ENCODE data around the gene DCAF7.

Gene DCAF7

DNA sequence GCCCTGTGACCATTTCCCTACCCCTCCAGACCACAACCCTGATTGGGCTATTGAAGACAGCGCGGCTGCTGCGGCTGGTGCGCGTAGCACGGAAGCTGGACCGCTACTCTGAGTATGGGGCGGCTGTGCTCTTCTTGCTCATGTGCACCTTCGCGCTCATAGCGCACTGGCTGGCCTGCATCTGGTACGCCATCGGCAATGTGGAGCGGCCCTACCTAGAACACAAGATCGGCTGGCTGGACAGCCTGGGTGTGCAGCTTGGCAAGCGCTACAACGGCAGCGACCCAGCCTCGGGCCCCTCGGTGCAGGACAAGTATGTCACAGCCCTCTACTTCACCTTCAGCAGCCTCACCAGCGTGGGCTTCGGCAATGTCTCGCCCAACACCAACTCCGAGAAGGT is 14.6 kb upstream of the DCAF7 start:
- Histone ChIP-seq H3K27me3 (ENCODE audit: insufficient read depth, low read depth) (peaks cover 11% of the 10 kb centered on the region; the same call in 1 of the 2 replicates), H3K4me2 (no peak overlapping the region), H3K4me1 (ENCODE audit: low read depth, poor library complexity, severe bottlenecking) (no peaks in the 10 kb centered on the region), H3K36me3 (ENCODE audit: insufficient read depth) (no peaks in the 10 kb centered on the region), H3K4me3 (IDR thresholded peaks at IDR 0.05; ENCODE audit: insufficient read depth, low read depth, low read length) (no peak overlapping the region), H3K27ac (no peak overlapping the region), H4K20me1 (ENCODE audit: insufficient read depth) (no peaks in the 10 kb centered on the region), H3K9ac (no peak overlapping the region), H2AFZ (ENCODE audit: low read depth) (no peak overlapping the region), H3K79me2 (ENCODE audit: insufficient read depth, low read depth) (no peaks in the 10 kb centered on the region)
- TF ChIP-seq, protein P1, sequence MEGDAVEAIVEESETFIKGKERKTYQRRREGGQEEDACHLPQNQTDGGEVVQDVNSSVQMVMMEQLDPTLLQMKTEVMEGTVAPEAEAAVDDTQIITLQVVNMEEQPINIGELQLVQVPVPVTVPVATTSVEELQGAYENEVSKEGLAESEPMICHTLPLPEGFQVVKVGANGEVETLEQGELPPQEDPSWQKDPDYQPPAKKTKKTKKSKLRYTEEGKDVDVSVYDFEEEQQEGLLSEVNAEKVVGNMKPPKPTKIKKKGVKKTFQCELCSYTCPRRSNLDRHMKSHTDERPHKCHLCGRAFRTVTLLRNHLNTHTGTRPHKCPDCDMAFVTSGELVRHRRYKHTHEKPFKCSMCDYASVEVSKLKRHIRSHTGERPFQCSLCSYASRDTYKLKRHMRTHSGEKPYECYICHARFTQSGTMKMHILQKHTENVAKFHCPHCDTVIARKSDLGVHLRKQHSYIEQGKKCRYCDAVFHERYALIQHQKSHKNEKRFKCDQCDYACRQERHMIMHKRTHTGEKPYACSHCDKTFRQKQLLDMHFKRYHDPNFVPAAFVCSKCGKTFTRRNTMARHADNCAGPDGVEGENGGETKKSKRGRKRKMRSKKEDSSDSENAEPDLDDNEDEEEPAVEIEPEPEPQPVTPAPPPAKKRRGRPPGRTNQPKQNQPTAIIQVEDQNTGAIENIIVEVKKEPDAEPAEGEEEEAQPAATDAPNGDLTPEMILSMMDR (conservative IDR thresholded peaks at IDR 0.05; ENCODE audit: low read depth, low read length) = no peak

DNA sequence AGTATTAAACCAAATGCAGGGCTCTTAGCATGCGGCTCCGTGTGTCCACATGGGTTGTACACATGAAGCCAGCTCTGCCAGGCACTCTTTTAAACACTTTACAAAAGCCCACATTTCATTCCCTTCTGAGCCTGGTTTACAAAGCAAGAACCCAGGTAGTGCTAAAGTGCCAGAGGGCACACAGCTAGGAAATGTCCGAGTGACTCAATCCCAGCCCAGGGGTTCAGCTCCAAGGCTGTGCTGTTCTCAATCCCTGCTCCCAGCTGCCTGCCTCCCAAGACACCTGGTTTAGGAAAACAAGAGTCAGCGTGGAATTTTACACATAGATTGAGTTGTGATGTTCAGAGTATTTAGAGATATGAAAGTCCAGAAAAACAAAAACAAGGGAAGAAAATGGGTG is 13.3 kb upstream of the DCAF7 start:
- H3K27ac ChIP-seq = no peak overlapping the region
- TF ChIP-seq, protein P1 (conservative IDR thresholded peaks at IDR 0.05; ENCODE audit: low read depth, low read length) = no peak
- no peak overlapping the region for H2AFZ ChIP-seq (ENCODE audit: low read depth)
- H4K20me1 ChIP-seq (ENCODE audit: insufficient read depth) = no peaks in the 10 kb centered on the region
- H3K4me3 ChIP-seq (IDR thresholded peaks at IDR 0.05; ENCODE audit: insufficient read depth, low read depth, low read length) = no peak overlapping the region
- H3K4me1 ChIP-seq (ENCODE audit: low read depth, poor library complexity, severe bottlenecking) = no peaks in the 10 kb centered on the region
- no peak overlapping the region for H3K9ac ChIP-seq
- peaks cover 11% of the 10 kb centered on the region; the same call in 1 of the 2 replicates for H3K27me3 ChIP-seq (ENCODE audit: insufficient read depth, low read depth)
- no peaks in the 10 kb centered on the region for H3K79me2 ChIP-seq (ENCODE audit: insufficient read depth, low read depth)
- no peak overlapping the region for H3K4me2 ChIP-seq
- no peaks in the 10 kb centered on the region for H3K36me3 ChIP-seq (ENCODE audit: insufficient read depth)

DNA sequence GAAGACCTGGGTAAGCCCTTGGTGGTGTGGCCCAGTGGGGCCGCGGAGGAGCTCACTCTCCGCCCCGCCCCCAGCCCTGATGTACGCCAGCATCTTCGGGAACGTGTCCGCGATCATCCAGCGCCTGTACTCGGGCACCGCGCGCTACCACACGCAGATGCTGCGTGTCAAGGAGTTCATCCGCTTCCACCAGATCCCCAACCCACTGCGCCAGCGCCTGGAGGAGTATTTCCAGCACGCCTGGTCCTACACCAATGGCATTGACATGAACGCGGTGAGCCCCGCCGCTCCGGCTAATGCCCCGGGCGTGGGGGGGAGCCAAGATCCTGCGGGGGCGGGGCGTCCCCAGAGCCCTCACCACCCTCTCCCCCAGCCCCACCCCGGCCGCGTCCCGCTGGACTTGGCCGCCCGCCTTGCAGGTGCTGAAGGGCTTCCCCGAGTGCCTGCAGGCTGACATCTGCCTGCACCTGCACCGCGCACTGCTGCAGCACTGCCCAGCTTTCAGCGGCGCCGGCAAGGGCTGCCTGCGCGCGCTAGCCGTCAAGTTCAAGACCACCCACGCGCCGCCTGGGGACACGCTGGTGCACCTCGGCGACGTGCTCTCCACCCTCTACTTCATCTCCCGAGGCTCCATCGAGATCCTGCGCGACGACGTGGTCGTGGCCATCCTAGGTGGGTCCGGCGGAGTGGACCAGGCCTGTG is 12.1 kb upstream of the DCAF7 start:
- Histone ChIP-seq H3K4me3 (IDR thresholded peaks at IDR 0.05; ENCODE audit: insufficient read depth, low read depth, low read length) (no peak overlapping the region), H2AFZ (ENCODE audit: low read depth) (no peak overlapping the region)

DNA sequence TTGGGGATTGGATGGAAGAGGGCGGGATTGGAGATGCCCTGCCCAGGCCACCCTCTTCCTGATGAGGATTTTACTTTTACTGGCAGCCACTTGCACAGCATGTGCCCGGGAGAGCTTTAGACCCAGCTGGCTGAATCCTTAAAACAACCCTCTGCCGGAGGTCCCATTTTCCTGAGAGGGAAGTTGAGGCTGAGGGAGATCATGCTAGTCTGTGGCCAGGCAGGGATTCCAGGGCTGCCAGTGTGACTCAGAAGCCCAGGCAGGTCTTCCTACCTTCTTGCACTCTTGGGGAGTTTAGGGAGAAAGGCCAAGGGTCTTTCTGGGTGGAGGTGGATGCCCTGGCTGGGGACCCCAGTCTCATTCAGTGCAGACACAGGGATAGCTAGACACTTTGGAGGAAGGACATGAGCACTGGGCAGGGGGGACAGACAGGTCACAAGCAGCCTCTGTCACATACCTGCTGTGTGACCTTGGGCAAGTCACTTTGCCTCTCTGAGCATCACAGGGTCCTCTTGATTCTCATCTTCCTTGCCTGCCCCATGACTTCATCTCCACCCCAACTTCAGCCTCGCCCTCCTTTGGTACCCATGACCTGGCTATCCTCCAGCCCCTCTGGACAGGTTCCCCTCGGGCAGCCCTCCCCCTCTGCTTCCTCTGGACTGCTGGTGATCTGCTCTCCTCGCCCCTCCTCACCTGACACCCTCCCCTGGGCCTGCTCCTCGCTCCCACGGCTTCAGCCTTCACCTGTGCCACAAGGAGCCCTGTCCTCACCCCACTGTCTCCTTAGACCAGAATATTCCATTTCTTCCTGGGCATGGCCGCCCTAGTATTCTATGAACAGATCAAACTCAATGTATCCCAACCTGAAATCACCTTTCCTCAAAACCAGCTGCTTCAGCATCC is 11.3 kb upstream of the DCAF7 start:
- H3K27ac ChIP-seq = no peak overlapping the region
- no peaks in the 10 kb centered on the region for H3K4me1 ChIP-seq (ENCODE audit: low read depth, poor library complexity, severe bottlenecking)
- H3K4me3 ChIP-seq (IDR thresholded peaks at IDR 0.05; ENCODE audit: insufficient read depth, low read depth, low read length) = no peak overlapping the region
- peaks cover 6% of the 10 kb centered on the region; the same call in 1 of the 2 replicates for H3K27me3 ChIP-seq (ENCODE audit: insufficient read depth, low read depth)
- H3K79me2 ChIP-seq (ENCODE audit: insufficient read depth, low read depth) = no peaks in the 10 kb centered on the region
- H2AFZ ChIP-seq (ENCODE audit: low read depth) = no peak overlapping the region
- no peaks in the 10 kb centered on the region for H3K36me3 ChIP-seq (ENCODE audit: insufficient read depth)
- TF ChIP-seq, protein P1 (conservative IDR thresholded peaks at IDR 0.05; ENCODE audit: low read depth, low read length) = no peak
- H3K9ac ChIP-seq = no peak overlapping the region
- no peak overlapping the region for H3K4me2 ChIP-seq
- H4K20me1 ChIP-seq (ENCODE audit: insufficient read depth) = no peaks in the 10 kb centered on the region

More for the DNA sequence above, 12.1 kb upstream of the DCAF7 start:
- H4K20me1 ChIP-seq (ENCODE audit: insufficient read depth) = no peaks in the 10 kb centered on the region
- H3K9ac ChIP-seq = no peak overlapping the region
- H3K27me3 ChIP-seq (ENCODE audit: insufficient read depth, low read depth) = peaks cover 8% of the 10 kb centered on the region; the same call in 1 of the 2 replicates
- no peaks in the 10 kb centered on the region for H3K4me1 ChIP-seq (ENCODE audit: low read depth, poor library complexity, severe bottlenecking)
- no peak overlapping the region for H3K27ac ChIP-seq
- TF ChIP-seq, protein P1 (conservative IDR thresholded peaks at IDR 0.05; ENCODE audit: low read depth, low read length) = no peak
- no peaks in the 10 kb centered on the region for H3K36me3 ChIP-seq (ENCODE audit: insufficient read depth)
- no peak overlapping the region for H3K4me2 ChIP-seq
- no peaks in the 10 kb centered on the region for H3K79me2 ChIP-seq (ENCODE audit: insufficient read depth, low read depth)
